Stomach (tissue), 9 donors: ENCODE results near the gene ZNF672. TPM values are rescaled to one million over a fixed set of nuclear protein-coding genes. Genes with fewer than 3 reads are reported as not detected.

Source experiments
- DNase-seq, 2 donors: peaks; one replicate each; pipeline versions ENCODE4 v3.0.0 to v3.0.0-alpha.2; 2013 to 2019
- H3K27ac ChIP-seq, 5 donors: fragments of 200-600 bp in 4 of 5; sonication (generic) in 4 of 5; one replicate each; pipeline ENCODE4 v1.5.1; 2013 to 2019; ENCODE audit warnings: mild to moderate bottlenecking in 1 of 5, moderate library complexity in 1 of 5
- H3K27me3 ChIP-seq, 3 donors: fragments of 200-600 bp; sonication (generic); one replicate each; pipeline ENCODE4 v1.5.1; 2017 to 2019; ENCODE audit warnings: mixed run types in 1 of 3
- H3K36me3 ChIP-seq, 4 donors: fragments of 200-600 bp; sonication (generic); 1 replicate in 3 of 4; 2 replicates in 1 of 4; pipeline ENCODE4 v1.5.1; 2016 to 2019
- H3K4me1 ChIP-seq, 4 donors: fragments of 200-600 bp; sonication (generic); one replicate each; pipeline ENCODE4 v1.5.1; 2016 to 2019
- H3K4me3 ChIP-seq, 4 donors: fragments of 200-600 bp; sonication (generic) in 3 of 4; one replicate each; pipeline ENCODE4 v1.5.1; 2016 to 2019; ENCODE audit warnings: mild to moderate bottlenecking in 1 of 4
- H3K9me3 ChIP-seq, 4 donors: fragments of 200-600 bp; sonication (generic); one replicate each; pipeline ENCODE4 v1.5.1; 2016 to 2019
- CTCF ChIP-seq, 7 experiments: fragments of 450-650 bp in 4 of 7; fragments of 200-600 bp in 3 of 7; sonication (generic) in 3 of 7; IDR thresholded peaks; one replicate each; pipeline ENCODE4 v1.5.1; 2016 to 2019; ENCODE audit warnings: antibody characterized with exemption in 7 of 7, control low read depth in 2 of 7, mild to moderate bottlenecking in 1 of 7
- EP300 ChIP-seq: sonication (generic); formaldehyde crosslinking; IDR thresholded peaks from one replicate; pipeline ENCODE4 v1.6.1; 2017; ENCODE audit warnings: antibody characterized with exemption
- POLR2A ChIP-seq, 4 donors: fragments of 450-650 bp; IDR thresholded peaks; one replicate each; pipeline ENCODE4 v1.6.1; 2016; ENCODE audit warnings: antibody characterized with exemption in 4 of 4, control low read depth in 2 of 4, mild to moderate bottlenecking in 1 of 4, moderate library complexity in 1 of 4
- POLR2AphosphoS5 ChIP-seq, 3 donors: sonication (generic); formaldehyde crosslinking; IDR thresholded peaks; one replicate each; pipeline ENCODE4 v1.6.1; 2016; ENCODE audit warnings: antibody characterized with exemption in 3 of 3
- WGBS, 5 donors: extraction: QIAGEN DNeasy Blood & Tissue Kit in 3 of 5; methylation state at CpG; one replicate each; pipeline versions ENCODE4 v1.1.5 to v1.1.7; 2013 to 2018; 5-methylcytosine and 5-hydroxymethylcytosine counted together
- intact Hi-C: fragments of 100-400 bp; cut with DNase I; formaldehyde crosslinking; loops from one replicate; pipeline ENCODE4 v1.15.1; 2023; ENCODE audit warnings: low total_unique reads
- polyA plus RNA-seq, 3 donors: library from polyadenylated mRNA; stranded (reverse); fragments of 200-250 nt; gene quantifications; one replicate each; pipeline ENCODE4 v1.2.3, GENCODE V29; 2013
- total RNA-seq, 5 donors: library from RNA; depleted of rRNA; stranded (reverse); fragments of >200 nt; gene quantifications; one replicate each; pipeline versions ENCODE4 v1.1.0 to v1.2.3, GENCODE V29; 2014 to 2016
- donor health status: healthy with polysubstance abuse.
- donor health status: Bipolar disorder and iron deficiency.
- donor health status: healthy.

Gene ZNF672
- total and polyA plus RNA-seq, 8 donors = 13.0 to 142 (median 29.0) TPM

GRCh38 chr1:248857749-248858095, 19.7 kb downstream of the ZNF672 start:
- 4 to 29% (median 7%) methylated on average over 4 of the region's 4 CpGs for WGBS, 5 donors
- no peaks in the 10 kb centered on the region for H3K27me3 ChIP-seq
- peak overlapping the region; percentile 86 to 94 (median 93) for H3K27ac ChIP-seq
- no peaks in the 10 kb centered on the region for H3K9me3 ChIP-seq
- intact Hi-C loops = no loop called here
- peaks cover 17 to 34% (median 26%) of the 10 kb centered on the region in 4 donors for H3K4me1 ChIP-seq
- DNase-seq = no peak
- no peak for TF ChIP-seq POLR2A (IDR thresholded peaks at IDR 0.05)
- no peak for TF ChIP-seq CTCF (IDR thresholded peaks at IDR 0.05)
- no peak for TF ChIP-seq EP300
- TF ChIP-seq POLR2AphosphoS5 (IDR thresholded peaks at IDR 0.05) = no peak
- H3K4me3 ChIP-seq = peak overlapping the region; percentile 54 to 69 (median 58)
- peaks cover 11 to 26% (median 23%) of the 10 kb centered on the region in 4 donors for H3K36me3 ChIP-seq

- WGBS, 5 donors = 0 to 2% (median 1%) methylated on average over 31 to 45 of the region's 45 CpGs
- H3K27ac ChIP-seq = peak overlapping the region; percentile 86 to 94 (median 93)
- peak; percentile 85 to 94 for DNase-seq
- no peak for TF ChIP-seq EP300
- peak; percentile 16 to 87 (median 73) for TF ChIP-seq POLR2AphosphoS5 (IDR thresholded peaks at IDR 0.05)
- TF ChIP-seq POLR2A (IDR thresholded peaks at IDR 0.05) = no peak
- TF ChIP-seq CTCF (IDR thresholded peaks at IDR 0.05) = peak in 4 of 7 experiments; percentile 3 to 24 (median 18)
- H3K4me3 ChIP-seq = peak overlapping the region; percentile 54 to 69 (median 58)
- no peaks in the 10 kb centered on the region for H3K27me3 ChIP-seq
- intact Hi-C loops = no loop called here
- H3K9me3 ChIP-seq = no peaks in the 10 kb centered on the region
- peaks cover 19 to 37% (median 32%) of the 10 kb centered on the region in 4 donors for H3K4me1 ChIP-seq
- H3K36me3 ChIP-seq = peaks cover 11 to 24% (median 21%) of the 10 kb centered on the region in 4 donors
Measured at GRCh38 chr1:248858096-248858890, 20.3 kb downstream of the ZNF672 start.

- Histone ChIP-seq H3K4me1 (peaks cover 24 to 44% (median 37%) of the 10 kb centered on the region in 4 donors), H3K9me3 (no peaks in the 10 kb centered on the region), H3K27me3 (no peaks in the 10 kb centered on the region), H3K36me3 (peaks cover 3 to 15% (median 13%) of the 10 kb centered on the region in 4 donors), H3K27ac (peak within 1 kb of the TSS; percentile 88 to 94 (median 93)), H3K4me3 (peak within 1 kb of the TSS; percentile 54 to 69 (median 58))
- WGBS, 5 donors = 5 to 28% (median 7%) methylated on average over 20 to 62 of the region's 62 CpGs
- TF ChIP-seq POLR2AphosphoS5 (IDR thresholded peaks at IDR 0.05) (peak; percentile 80 to 95 (median 91)), CTCF (IDR thresholded peaks at IDR 0.05) (no peak), POLR2A (IDR thresholded peaks at IDR 0.05) (peak in 1 of 4 donors; percentile 50), EP300 (no peak)
- DNase-seq = peak; percentile 98 to 99
- intact Hi-C loops = no loop called here
Measured at GRCh38 chr1:248858891-248859889, 21.2 kb downstream of the ZNF672 start, which contains the start of gene ZNF692. Gene ZNF692 (minus strand): TSS chr1:248859085. CDS start chr1:248858309, 776 bp downstream.

- WGBS, 5 donors = 87 to 95% (median 91%) methylated on average over 4 of the region's 4 CpGs
- peaks cover 0 to 11% (median 7%) of the 10 kb centered on the region in 4 donors for H3K36me3 ChIP-seq
- no peaks in the 10 kb centered on the region for H3K9me3 ChIP-seq
- peaks cover 24 to 44% (median 37%) of the 10 kb centered on the region in 4 donors for H3K4me1 ChIP-seq
- TF ChIP-seq CTCF (IDR thresholded peaks at IDR 0.05) = no peak
- TF ChIP-seq POLR2AphosphoS5 (IDR thresholded peaks at IDR 0.05) = no peak
- no peak for TF ChIP-seq POLR2A (IDR thresholded peaks at IDR 0.05)
- TF ChIP-seq EP300 = no peak
- H3K27ac ChIP-seq = peak overlapping the region in 3 of 5 donors; percentile 93 to 94 (median 94)
- no peak overlapping the region for H3K4me3 ChIP-seq
- no peak for DNase-seq
- no peaks in the 10 kb centered on the region for H3K27me3 ChIP-seq
- intact Hi-C loops = no loop called here
Measured at GRCh38 chr1:248860007-248860406, 22.0 kb downstream of the ZNF672 start.
